HUES64 (cell line): Measurements from ENCODE around the gene CHST15.

Source experiments
- H3K27ac ChIP-seq: 2 replicates; pipeline ENCODE4 v1.7.0; 2013; ENCODE audit warnings: low read depth, low read length, inconsistent platforms
- H3K27me3 ChIP-seq: 2 replicates; pipeline ENCODE4 v1.6.1; 2013; ENCODE audit warnings: mild to moderate bottlenecking, low read length; ENCODE audit not compliant: insufficient read depth
- H3K36me3 ChIP-seq: 2 replicates; pipeline ENCODE4 v1.6.1; 2013; ENCODE audit warnings: mild to moderate bottlenecking, low read length; ENCODE audit not compliant: insufficient read depth
- H3K4me1 ChIP-seq: 2 replicates; pipeline ENCODE4 v1.6.1; 2013; ENCODE audit warnings: mild to moderate bottlenecking, low read length, moderate library complexity; ENCODE audit not compliant: insufficient read depth
- H3K4me3 ChIP-seq: 2 replicates; pipeline ENCODE4 v1.5.1; 2013; ENCODE audit warnings: mild to moderate bottlenecking, low read length, moderate library complexity
- H3K9ac ChIP-seq: 2 replicates; pipeline ENCODE4 v1.6.1; 2013; ENCODE audit warnings: mild to moderate bottlenecking, low read depth, low read length
- H3K9me3 ChIP-seq: 2 replicates; pipeline ENCODE4 v1.6.1; 2013; ENCODE audit warnings: low read depth, low read length; ENCODE audit not compliant: insufficient read depth
- WGBS: fragments of 150-250, 120-280 bp; methylation state at CpG from one replicate; pipeline ENCODE4 v1.1.7; 2013; ENCODE audit warnings: missing lambda C conversion rate; 5-methylcytosine and 5-hydroxymethylcytosine counted together

The CHST15 gene

GRCh38 chr10:124087672-124088634, 5.4 kb downstream of the CHST15 start:
- Histone ChIP-seq H3K9me3 (no peaks in the 10 kb centered on the region), H3K9ac (no peak overlapping the region), H3K27ac (no peak overlapping the region), H3K36me3 (no peaks in the 10 kb centered on the region), H3K4me3 (no peak overlapping the region), H3K27me3 (peaks cover 33% of the 10 kb centered on the region), H3K4me1 (peaks cover 3% of the 10 kb centered on the region; the same call in 1 of the 2 replicates)
- WGBS = 89% methylated on average over 26 of the region's 27 CpGs

- WGBS = 90% methylated on average over 18 of the region's 18 CpGs
- Histone ChIP-seq H3K4me1 (peaks cover 3% of the 10 kb centered on the region; the same call in 1 of the 2 replicates), H3K27me3 (peaks cover 26% of the 10 kb centered on the region), H3K4me3 (no peak overlapping the region), H3K9me3 (no peaks in the 10 kb centered on the region), H3K9ac (no peak overlapping the region), H3K27ac (no peak overlapping the region), H3K36me3 (no peaks in the 10 kb centered on the region)
These were observed 6.4 kb downstream of the CHST15 start for GRCh38 chr10:124086787-124087671.

- Histone ChIP-seq H3K36me3 (no peaks in the 10 kb centered on the region), H3K4me1 (0 out of 2 replicates have a peak, but pooled peaks cover under 1% of the 10 kb centered on the region), H3K9ac (no peak overlapping the region), H3K4me3 (no peak overlapping the region), H3K27ac (no peak overlapping the region), H3K27me3 (peaks cover 18% of the 10 kb centered on the region), H3K9me3 (no peaks in the 10 kb centered on the region)
- 94% methylated on average over 14 of the region's 14 CpGs for WGBS
These were observed 7.2 kb downstream of the CHST15 start for GRCh38 chr10:124086097-124086710.

- no peak overlapping the region for H3K9ac ChIP-seq
- no peaks in the 10 kb centered on the region for H3K36me3 ChIP-seq
- H3K9me3 ChIP-seq = no peaks in the 10 kb centered on the region
- 92% methylated on average over 7 of the region's 7 CpGs for WGBS
- no peak overlapping the region for H3K27ac ChIP-seq
- no peak overlapping the region for H3K4me3 ChIP-seq
- peaks cover 13% of the 10 kb centered on the region for H3K27me3 ChIP-seq
- no peaks in the 10 kb centered on the region for H3K4me1 ChIP-seq
These were observed 7.7 kb downstream of the CHST15 start for GRCh38 chr10:124085680-124086079.

GRCh38 chr10:124084708-124085107, 8.7 kb downstream of the CHST15 start:
- no peaks in the 10 kb centered on the region for H3K9me3 ChIP-seq
- H3K27ac ChIP-seq = no peak overlapping the region
- 95% methylated on average over 9 of the region's 9 CpGs for WGBS
- H3K4me1 ChIP-seq = no peaks in the 10 kb centered on the region
- H3K36me3 ChIP-seq = no peaks in the 10 kb centered on the region
- no peak overlapping the region for H3K4me3 ChIP-seq
- H3K9ac ChIP-seq = no peak overlapping the region
- H3K27me3 ChIP-seq = peaks cover 3% of the 10 kb centered on the region

- Histone ChIP-seq H3K36me3 (no peaks in the 10 kb centered on the region), H3K4me3 (no peak overlapping the region), H3K4me1 (no peaks in the 10 kb centered on the region), H3K27ac (no peak overlapping the region), H3K27me3 (no peaks in the 10 kb centered on the region), H3K9ac (no peak overlapping the region), H3K9me3 (no peaks in the 10 kb centered on the region)
- WGBS = 95% methylated on average over 16 of the region's 16 CpGs
These were observed 9.5 kb downstream of the CHST15 start for GRCh38 chr10:124083740-124084397.

GRCh38 chr10:124083047-124083739, 10.2 kb downstream of the CHST15 start:
- Histone ChIP-seq H3K4me1 (no peaks in the 10 kb centered on the region), H3K9me3 (no peaks in the 10 kb centered on the region), H3K36me3 (no peaks in the 10 kb centered on the region), H3K27ac (no peak overlapping the region), H3K4me3 (no peak overlapping the region), H3K27me3 (no peaks in the 10 kb centered on the region), H3K9ac (no peak overlapping the region)
- WGBS = 95% methylated on average over 9 of the region's 10 CpGs

- Histone ChIP-seq H3K9ac (no peak overlapping the region), H3K36me3 (no peaks in the 10 kb centered on the region), H3K4me1 (no peaks in the 10 kb centered on the region; the same call in 1 of the 2 replicates), H3K27me3 (no peaks in the 10 kb centered on the region), H3K27ac (no peak overlapping the region), H3K4me3 (no peak overlapping the region), H3K9me3 (no peaks in the 10 kb centered on the region)
- WGBS = 94% methylated on average over 6 of the region's 6 CpGs
These were observed 10.8 kb downstream of the CHST15 start for GRCh38 chr10:124082555-124082954.

- Histone ChIP-seq H3K9ac (no peak overlapping the region), H3K4me3 (no peak overlapping the region), H3K9me3 (no peaks in the 10 kb centered on the region), H3K27ac (no peak overlapping the region), H3K36me3 (no peaks in the 10 kb centered on the region), H3K27me3 (no peaks in the 10 kb centered on the region), H3K4me1 (no peaks in the 10 kb centered on the region; the same call in 1 of the 2 replicates)
- 91% methylated on average over 13 of the region's 13 CpGs for WGBS
These were observed 11.8 kb downstream of the CHST15 start for GRCh38 chr10:124081547-124082140.

- no peaks in the 10 kb centered on the region for H3K27me3 ChIP-seq
- no peak overlapping the region for H3K9ac ChIP-seq
- no peak overlapping the region for H3K27ac ChIP-seq
- WGBS = 92% methylated on average over 8 of the region's 9 CpGs
- H3K4me3 ChIP-seq = no peak overlapping the region
- H3K9me3 ChIP-seq = no peaks in the 10 kb centered on the region
- peaks cover 15% of the 10 kb centered on the region for H3K4me1 ChIP-seq
- no peaks in the 10 kb centered on the region for H3K36me3 ChIP-seq
These were observed 13.5 kb downstream of the CHST15 start for GRCh38 chr10:124079864-124080263.
